H9 (cell line): ENCODE data around the gene CUEDC2. TPM values are rescaled to one million over a fixed set of nuclear protein-coding genes. Genes with fewer than 3 reads are reported as not detected.

Experiments
- DNase-seq: peaks from one replicate; pipeline ENCODE4 v3.0.0-alpha.2; 2017
- H2AFZ ChIP-seq: one replicate; pipeline ENCODE4 v1.6.1; 2013; ENCODE audit warnings: mild to moderate bottlenecking, low read length, control low read depth, moderate library complexity
- H2AK5ac ChIP-seq: 2 replicates; pipeline ENCODE4 v1.6.1; 2013; ENCODE audit warnings: low read length, control low read depth, mixed read lengths; ENCODE audit not compliant: insufficient read length
- H2BK120ac ChIP-seq: one replicate; pipeline ENCODE4 v1.6.1; 2013; ENCODE audit warnings: low read depth, mild to moderate bottlenecking, low read length, control low read depth, inconsistent platforms; ENCODE audit not compliant: poor library complexity, severe bottlenecking
- H2BK12ac ChIP-seq: 2 replicates; pipeline ENCODE4 v1.6.1; 2013; ENCODE audit warnings: low read length, control low read depth, mixed read lengths, low read depth; ENCODE audit not compliant: insufficient read length
- H2BK15ac ChIP-seq: 2 replicates; pipeline ENCODE4 v1.6.1; 2013; ENCODE audit warnings: low read depth, low read length, control low read depth
- H2BK20ac ChIP-seq: one replicate; pipeline ENCODE4 v1.6.1; 2013; ENCODE audit warnings: low read depth, mild to moderate bottlenecking, low read length, control low read depth, inconsistent platforms; ENCODE audit not compliant: poor library complexity, severe bottlenecking
- H2BK5ac ChIP-seq: 2 replicates; pipeline ENCODE4 v1.6.1; 2013; ENCODE audit warnings: low read length, control low read depth, mixed read lengths; ENCODE audit not compliant: insufficient read length
- H3K14ac ChIP-seq: 2 replicates; pipeline ENCODE4 v1.6.1; 2013; ENCODE audit warnings: low read length, control low read depth; ENCODE audit not compliant: insufficient read depth
- H3K18ac ChIP-seq: 2 replicates; pipeline ENCODE4 v1.6.1; 2013; ENCODE audit warnings: low read depth, mild to moderate bottlenecking, mixed read lengths, low read length, control low read depth; ENCODE audit not compliant: insufficient read length
- H3K23ac ChIP-seq: 2 replicates; pipeline ENCODE4 v1.6.1; 2013; ENCODE audit warnings: low read length, control low read depth, mixed read lengths, low read depth; ENCODE audit not compliant: insufficient read length
- H3K23me2 ChIP-seq: 2 replicates; pipeline ENCODE4 v1.6.1; 2013; ENCODE audit warnings: low read depth, mild to moderate bottlenecking, mixed read lengths, low read length, control low read depth; ENCODE audit not compliant: insufficient read length, poor library complexity, severe bottlenecking
- H3K27ac ChIP-seq: 2 replicates; pipeline ENCODE4 v1.5.1; 2013; ENCODE audit warnings: low read length, control low read depth, mixed read lengths, low read depth; ENCODE audit not compliant: insufficient read length
- H3K27me3 ChIP-seq: 2 replicates; pipeline ENCODE4 v1.6.1; 2013; ENCODE audit warnings: low read length, control low read depth, inconsistent platforms; ENCODE audit not compliant: insufficient read depth
- H3K4ac ChIP-seq: 2 replicates; pipeline ENCODE4 v1.6.1; 2013; ENCODE audit warnings: low read depth, mild to moderate bottlenecking, control low read depth, inconsistent platforms, low read length, moderate library complexity
- H3K4me1 ChIP-seq: 2 replicates; pipeline ENCODE4 v1.6.1; 2013; ENCODE audit warnings: low read length, control low read depth, inconsistent platforms; ENCODE audit not compliant: insufficient read depth
- H3K4me2 ChIP-seq: 2 replicates; pipeline ENCODE4 v1.6.1; 2013; ENCODE audit warnings: low read length, control low read depth, mixed read lengths; ENCODE audit not compliant: insufficient read length, insufficient read depth
- H3K56ac ChIP-seq: 2 replicates; pipeline ENCODE4 v1.6.1; 2013; ENCODE audit warnings: low read depth, mild to moderate bottlenecking, mixed read lengths, low read length, control low read depth; ENCODE audit not compliant: insufficient read length
- H3K79me1 ChIP-seq: 2 replicates; pipeline ENCODE4 v1.6.1; 2013; ENCODE audit warnings: low read depth, mild to moderate bottlenecking, moderate library complexity, low read length, control low read depth, inconsistent platforms; ENCODE audit not compliant: insufficient read depth, poor library complexity, severe bottlenecking
- H3K79me2 ChIP-seq: 2 replicates; pipeline ENCODE4 v1.6.1; 2013; ENCODE audit warnings: low read length, control low read depth, inconsistent platforms; ENCODE audit not compliant: insufficient read depth
- H3K9ac ChIP-seq: 2 replicates; pipeline ENCODE4 v1.6.1; 2013; ENCODE audit warnings: low read length, control low read depth, mixed read lengths; ENCODE audit not compliant: insufficient read length; ENCODE audit errors: extremely low read depth
- H3K9me3 ChIP-seq: one replicate; pipeline ENCODE4 v1.6.1; 2013; ENCODE audit warnings: low read depth, low read length, inconsistent platforms; ENCODE audit not compliant: control insufficient read depth
- H3T11ph ChIP-seq: one replicate; pipeline ENCODE4 v1.6.1; 2013; ENCODE audit warnings: mild to moderate bottlenecking, low read length, control low read depth, inconsistent platforms
- H4K20me1 ChIP-seq: one replicate; pipeline ENCODE4 v1.6.1; 2013; ENCODE audit not compliant: control insufficient read depth, insufficient read length, insufficient read depth
- H4K5ac ChIP-seq: 2 replicates; pipeline ENCODE4 v1.6.1; 2013; ENCODE audit warnings: low read depth, mild to moderate bottlenecking, mixed read lengths, low read length, control low read depth; ENCODE audit not compliant: insufficient read length
- H4K8ac ChIP-seq: replicated peaks from 2 replicates; pipeline ENCODE4 v1.6.1; 2013; ENCODE audit warnings: low read length, control low read depth, mixed read lengths, low read depth; ENCODE audit not compliant: insufficient read length
- H4K91ac ChIP-seq: 2 replicates; pipeline ENCODE4 v1.6.1; 2013; ENCODE audit warnings: low read depth, mild to moderate bottlenecking, moderate library complexity, mixed read lengths, low read length, control low read depth; ENCODE audit not compliant: insufficient read length
- H3K27ac Mint-ChIP-seq, 3 experiments: 2 replicates in 2 of 3; 3 replicates in 1 of 3; pipeline ENCODE4 v1.8.0; 2020 to 2021; ENCODE audit warnings: mixed read lengths in 3 of 3, mild to moderate bottlenecking in 1 of 3, moderate library complexity in 1 of 3
- H3K27me3 Mint-ChIP-seq: 2 replicates; pipeline ENCODE4 v1.8.0; 2021; ENCODE audit warnings: low read depth, mild to moderate bottlenecking, moderate library complexity, mixed read lengths
- H3K36me3 Mint-ChIP-seq, 3 experiments: 2 replicates in 2 of 3; 3 replicates in 1 of 3; pipeline ENCODE4 v1.8.0; 2020 to 2021; ENCODE audit warnings: low read depth in 3 of 3, mixed read lengths in 3 of 3; ENCODE audit not compliant: insufficient read depth in 1 of 3
- H3K4me1 Mint-ChIP-seq, 2 experiments: 2 replicates each; pipeline ENCODE4 v1.8.0; 2020; ENCODE audit warnings: mixed read lengths in 2 of 2
- H3K4me3 Mint-ChIP-seq, 2 experiments: 2 replicates in 1 of 2; 3 replicates in 1 of 2; pipeline ENCODE4 v1.8.0; 2020 to 2021; ENCODE audit warnings: mild to moderate bottlenecking in 2 of 2, mixed read lengths in 2 of 2, moderate library complexity in 1 of 2
- H3K9me3 Mint-ChIP-seq, 2 experiments: 2 replicates in 1 of 2; 3 replicates in 1 of 2; pipeline ENCODE4 v1.8.0; 2020; ENCODE audit warnings: mild to moderate bottlenecking in 2 of 2, mixed read lengths in 2 of 2, moderate library complexity in 1 of 2
- WGBS: extraction: QIAGEN DNeasy Blood & Tissue Kit; methylation state at CpG from one replicate; pipeline ENCODE4 v1.1.7; 2013; ENCODE audit warnings: missing lambda C conversion rate, low lambda C conversion rate, mixed read lengths; ENCODE audit not compliant: insufficient read length; ENCODE audit errors: extremely low coverage; 5-methylcytosine and 5-hydroxymethylcytosine counted together
- total RNA-seq: library from RNA; stranded (reverse); gene quantifications from 2 replicates; pipeline ENCODE4 v1.2.1, GENCODE V29; 2021
- TF ChIP-seq, protein P1 (sequence below): fragments of 200-600 bp; sonication (generic); conservative IDR thresholded peaks from 3 replicates; pipeline ENCODE4 v1.8.0; 2021; ENCODE audit warnings: antibody characterized with exemption, mild to moderate bottlenecking

CUEDC2 gene
- total RNA-seq, 1 experiment from 2014 or later = 41.2 TPM

DNA sequence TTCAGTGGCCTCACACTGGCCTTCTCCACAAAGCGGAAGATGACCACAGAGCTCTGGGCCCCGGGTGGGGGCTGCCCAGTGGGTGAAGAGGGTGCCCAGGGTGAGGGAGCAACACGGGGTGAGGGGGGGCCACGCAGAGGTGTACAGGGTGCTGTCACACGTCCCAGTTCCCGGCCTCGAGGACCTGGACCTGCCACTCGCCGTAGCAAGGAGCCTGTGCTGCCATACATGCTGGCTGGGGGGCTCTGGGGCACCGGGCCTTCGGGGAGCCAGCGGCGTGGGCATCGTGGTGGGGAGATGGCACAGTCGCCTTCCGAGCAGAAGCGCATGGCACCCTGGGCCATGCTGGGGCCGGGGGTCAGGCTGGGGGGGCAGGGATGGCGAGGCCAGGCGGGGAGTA is 15.7 kb downstream of the CUEDC2 start:
- no peak overlapping the region for H2AK5ac ChIP-seq
- H2BK20ac ChIP-seq = no peak overlapping the region
- H3K27me3 Mint-ChIP-seq = peaks cover 45% of the 10 kb centered on the region

More for the DNA sequence above, 15.7 kb downstream of the CUEDC2 start:
- no peak overlapping the region for H3K27ac Mint-ChIP-seq
- no peak overlapping the region for H2BK120ac ChIP-seq
- TF ChIP-seq, protein P1, sequence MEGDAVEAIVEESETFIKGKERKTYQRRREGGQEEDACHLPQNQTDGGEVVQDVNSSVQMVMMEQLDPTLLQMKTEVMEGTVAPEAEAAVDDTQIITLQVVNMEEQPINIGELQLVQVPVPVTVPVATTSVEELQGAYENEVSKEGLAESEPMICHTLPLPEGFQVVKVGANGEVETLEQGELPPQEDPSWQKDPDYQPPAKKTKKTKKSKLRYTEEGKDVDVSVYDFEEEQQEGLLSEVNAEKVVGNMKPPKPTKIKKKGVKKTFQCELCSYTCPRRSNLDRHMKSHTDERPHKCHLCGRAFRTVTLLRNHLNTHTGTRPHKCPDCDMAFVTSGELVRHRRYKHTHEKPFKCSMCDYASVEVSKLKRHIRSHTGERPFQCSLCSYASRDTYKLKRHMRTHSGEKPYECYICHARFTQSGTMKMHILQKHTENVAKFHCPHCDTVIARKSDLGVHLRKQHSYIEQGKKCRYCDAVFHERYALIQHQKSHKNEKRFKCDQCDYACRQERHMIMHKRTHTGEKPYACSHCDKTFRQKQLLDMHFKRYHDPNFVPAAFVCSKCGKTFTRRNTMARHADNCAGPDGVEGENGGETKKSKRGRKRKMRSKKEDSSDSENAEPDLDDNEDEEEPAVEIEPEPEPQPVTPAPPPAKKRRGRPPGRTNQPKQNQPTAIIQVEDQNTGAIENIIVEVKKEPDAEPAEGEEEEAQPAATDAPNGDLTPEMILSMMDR = no peak
- H3K4me1 ChIP-seq = 0 out of 2 replicates have a peak, but pooled peaks cover 2% of the 10 kb centered on the region
- no peak overlapping the region for H3K27ac ChIP-seq
- no peak overlapping the region for H3K4me3 Mint-ChIP-seq
- H3K56ac ChIP-seq = no peak overlapping the region
- H3K9me3 Mint-ChIP-seq = no peaks in the 10 kb centered on the region; a peak in 1 of 5 replicates
- no peak overlapping the region for H3K23ac ChIP-seq
- no peak overlapping the region for H4K91ac ChIP-seq
- H2AFZ ChIP-seq = no peak overlapping the region
- H3K4me1 Mint-ChIP-seq = peaks cover 20 to 41% of the 10 kb centered on the region in 2 experiments
- no peak overlapping the region for H3K9ac ChIP-seq
- H3K4ac ChIP-seq = no peak overlapping the region
- peaks cover 29% of the 10 kb centered on the region for H3K23me2 ChIP-seq
- H3K9me3 ChIP-seq = no peaks in the 10 kb centered on the region
- H3K79me2 ChIP-seq = no peaks in the 10 kb centered on the region
- WGBS = no CpG with 5 or more reads among the region's 20 CpGs
- H3K79me1 ChIP-seq = no peaks in the 10 kb centered on the region
- H3T11ph ChIP-seq = no peak overlapping the region
- H4K8ac ChIP-seq = no peak overlapping the region
- no peak overlapping the region for H3K4me2 ChIP-seq
- peaks cover under 1% of the 10 kb centered on the region; the same call in 1 of the 2 replicates for H3K27me3 ChIP-seq
- no peak for DNase-seq
- no peak overlapping the region for H4K5ac ChIP-seq
- H2BK15ac ChIP-seq = no peak overlapping the region
- no peak overlapping the region for H3K14ac ChIP-seq
- no peak overlapping the region for H3K18ac ChIP-seq
- H4K20me1 ChIP-seq = no peaks in the 10 kb centered on the region
- H2BK5ac ChIP-seq = no peak overlapping the region
- no peaks in the 10 kb centered on the region for H3K36me3 Mint-ChIP-seq
- H2BK12ac ChIP-seq = no peak overlapping the region
